GOT3 (cell line): ENCODE data around the gene BUB1.
"Not testable (repeated sequence)": the region's sequence is repeated elsewhere in the genome, so short reads cannot be mapped to it uniquely, and the experiment has no call there.

Experiments
- DNase-seq: peaks from one replicate; lab custom pipeline; 2025; ENCODE audit warnings: mixed read lengths; lab: John Stamatoyannopoulos, UW

The BUB1 gene

DNA sequence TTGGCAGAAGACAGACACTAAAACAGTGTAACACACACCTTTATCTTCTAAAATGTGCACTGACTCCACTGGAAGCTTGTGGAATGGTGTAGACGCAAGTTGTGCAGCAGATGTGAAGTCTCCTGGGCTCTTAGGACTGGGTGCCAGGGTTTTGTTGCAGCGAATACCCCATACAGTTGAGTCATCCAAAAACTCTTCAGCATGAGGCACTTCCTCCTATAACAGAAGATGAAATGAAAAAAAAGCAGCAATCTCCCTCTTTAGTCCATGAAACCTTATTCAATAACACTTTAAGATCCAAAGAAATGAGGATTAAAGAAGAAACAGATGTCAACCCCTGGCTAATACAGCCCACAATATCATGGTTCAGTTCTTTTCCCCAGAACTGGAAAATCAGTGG lies 22.2 kb downstream of the BUB1 start:
- no peak for DNase-seq

DNA sequence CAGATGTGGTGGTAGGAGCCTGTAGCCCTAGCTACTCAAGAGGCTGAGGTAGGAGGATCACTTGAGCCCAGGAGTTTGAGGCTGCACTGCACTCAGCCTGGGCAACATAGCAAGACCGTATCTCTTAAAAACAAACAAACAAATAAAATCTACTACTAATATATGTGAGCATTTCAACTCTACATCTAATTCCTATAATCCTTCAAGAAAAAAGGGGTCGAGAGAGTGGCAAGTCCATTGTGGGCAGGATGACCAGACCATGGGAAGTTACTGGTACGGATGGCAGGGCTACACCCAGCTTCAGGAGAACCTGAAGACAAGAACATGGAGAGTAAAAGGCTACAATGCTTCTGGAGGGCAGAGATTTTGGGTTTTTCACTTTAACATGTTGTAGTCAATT lies 24.0 kb downstream of the BUB1 start:
- DNase-seq: no peak

DNA sequence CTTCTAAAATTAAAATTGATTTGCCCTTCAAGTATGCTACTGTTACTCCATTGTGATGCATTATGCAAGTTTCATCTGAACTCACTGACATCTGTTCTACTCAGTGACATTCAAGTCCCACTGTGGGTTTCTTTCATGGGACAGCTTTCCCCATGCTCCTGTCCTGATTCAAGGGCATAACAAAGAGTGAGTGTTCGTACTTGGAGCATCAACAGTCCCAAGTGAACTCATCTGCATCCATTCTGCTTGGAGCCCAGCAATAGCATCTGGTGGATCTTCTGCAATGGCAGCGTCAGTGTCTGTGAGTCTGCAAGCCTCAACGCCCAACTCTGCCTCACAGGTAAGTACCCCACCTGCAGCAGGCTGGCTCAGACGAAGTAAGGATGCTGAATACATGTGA lies 27.5 kb downstream of the BUB1 start:
- no peak for DNase-seq

- no peak for DNase-seq
These were observed 30.1 kb downstream of the BUB1 start for GRCh38 chr2:110647777-110648176.

- no peak for DNase-seq
These were observed 32.2 kb downstream of the BUB1 start for GRCh38 chr2:110645616-110646015.

- no peak for DNase-seq
These were observed 33.5 kb downstream of the BUB1 start for GRCh38 chr2:110644357-110644756.

- no peak for DNase-seq
These were observed 35.5 kb downstream of the BUB1 start for GRCh38 chr2:110642360-110642759.

DNA sequence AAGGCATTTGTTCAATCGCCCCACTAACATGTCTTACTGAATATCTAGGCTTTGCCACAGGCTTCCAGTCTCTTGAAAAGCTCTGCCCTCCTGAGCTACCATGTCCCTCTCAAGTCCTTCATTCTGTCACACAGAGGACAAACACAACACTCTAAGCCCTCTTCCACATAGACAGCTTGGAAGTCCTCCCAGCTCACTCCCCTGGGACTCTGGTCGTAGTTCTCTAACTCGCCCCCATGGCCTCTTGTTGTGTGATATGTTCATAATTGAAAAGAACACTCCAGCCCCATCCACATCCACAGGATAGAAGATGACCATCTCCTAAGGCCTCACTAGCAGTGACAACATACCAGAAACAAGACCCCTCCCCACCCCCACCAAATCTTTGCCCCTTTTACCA lies 37.9 kb downstream of the BUB1 start:
- DNase-seq: no peak

DNA sequence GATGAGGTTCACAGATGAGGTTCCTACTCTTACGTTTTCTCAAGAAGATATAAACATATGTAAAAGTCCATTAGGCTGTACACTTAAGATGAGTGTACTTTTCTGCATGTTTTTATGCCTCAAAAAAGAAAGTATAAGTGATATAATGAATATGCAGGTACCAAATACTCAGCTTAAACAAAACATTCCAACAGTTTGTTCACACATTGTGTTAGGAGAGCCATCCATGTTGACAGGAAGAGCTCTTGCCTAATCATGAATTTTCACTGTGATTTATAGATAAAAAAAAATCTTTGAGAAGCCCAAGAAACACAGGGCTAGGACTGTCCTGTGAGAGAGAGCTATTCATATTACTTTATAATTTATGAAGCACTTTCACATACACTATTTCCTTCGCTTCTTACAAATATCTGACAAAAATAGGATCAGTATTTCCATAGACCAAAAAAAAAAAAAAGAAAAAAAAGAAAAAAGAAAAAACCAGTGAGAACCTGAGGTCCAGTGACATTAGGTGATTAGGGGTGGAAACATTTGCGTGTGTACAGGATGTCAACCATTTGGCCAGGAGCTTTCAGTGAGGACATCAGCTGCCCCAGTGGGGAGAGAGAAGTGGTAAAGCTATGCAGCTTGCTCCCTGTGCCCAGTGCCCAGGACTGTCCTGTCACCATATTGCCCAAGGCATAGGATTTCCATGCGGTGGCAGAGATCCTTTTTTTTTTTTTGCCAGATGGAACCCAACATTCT lies 38.7 kb downstream of the BUB1 start:
- DNase-seq: no peak

- DNase-seq: no peak
These were observed 39.9 kb downstream of the BUB1 start for GRCh38 chr2:110638004-110638403.

- DNase-seq: no peak
These were observed 40.8 kb downstream of the BUB1 start for GRCh38 chr2:110637093-110637492.

DNA sequence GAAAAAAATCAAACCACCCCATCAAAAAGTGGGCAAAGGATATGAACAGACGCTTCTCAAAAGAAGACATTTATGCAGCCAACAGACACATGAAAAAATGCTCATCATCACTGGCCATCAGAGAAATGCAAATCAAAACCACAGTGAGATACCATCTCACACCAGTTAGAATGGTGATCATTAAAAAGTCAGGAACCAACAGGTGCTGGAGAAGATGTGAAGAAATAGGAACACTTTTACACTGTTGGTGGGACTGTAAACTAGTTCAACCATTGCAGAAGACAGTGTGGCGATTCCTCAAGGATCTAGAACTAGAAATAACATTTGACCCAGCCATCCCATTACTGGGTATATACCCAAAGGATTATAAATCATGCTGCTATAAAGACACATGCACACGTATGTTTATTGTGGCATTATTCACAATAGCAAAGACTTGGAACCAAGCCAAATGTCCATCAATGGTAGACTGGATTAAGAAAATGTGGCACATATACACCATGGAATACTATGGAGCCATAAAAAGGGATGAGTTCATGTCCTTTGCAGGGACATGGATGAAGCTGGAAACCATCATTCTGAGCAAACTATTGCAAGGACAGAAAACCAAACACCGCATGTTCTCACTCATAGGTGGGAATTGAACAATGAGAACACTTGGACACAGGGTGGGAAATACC lies 41.8 kb downstream of the BUB1 start:
- DNase-seq: not testable (repeated sequence)

DNA sequence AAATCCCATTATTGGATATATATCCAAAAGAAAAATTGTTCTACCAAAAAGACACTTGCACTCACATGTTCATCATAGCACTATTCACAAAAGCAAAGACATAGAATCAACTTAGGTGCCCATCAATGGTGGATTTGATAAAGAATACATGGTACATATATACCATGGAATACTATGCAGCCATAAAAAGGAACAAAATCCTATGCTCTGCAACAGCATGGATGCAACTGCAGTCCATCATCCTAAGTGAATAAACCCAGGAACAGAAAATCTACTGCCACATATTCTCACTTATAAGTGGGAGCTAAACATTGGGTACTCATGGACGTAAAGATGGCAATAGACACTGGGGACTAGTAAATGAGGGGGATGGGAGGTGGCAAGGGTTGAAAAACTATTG lies 50.5 kb downstream of the BUB1 start:
- not testable (repeated sequence) for DNase-seq

DNA sequence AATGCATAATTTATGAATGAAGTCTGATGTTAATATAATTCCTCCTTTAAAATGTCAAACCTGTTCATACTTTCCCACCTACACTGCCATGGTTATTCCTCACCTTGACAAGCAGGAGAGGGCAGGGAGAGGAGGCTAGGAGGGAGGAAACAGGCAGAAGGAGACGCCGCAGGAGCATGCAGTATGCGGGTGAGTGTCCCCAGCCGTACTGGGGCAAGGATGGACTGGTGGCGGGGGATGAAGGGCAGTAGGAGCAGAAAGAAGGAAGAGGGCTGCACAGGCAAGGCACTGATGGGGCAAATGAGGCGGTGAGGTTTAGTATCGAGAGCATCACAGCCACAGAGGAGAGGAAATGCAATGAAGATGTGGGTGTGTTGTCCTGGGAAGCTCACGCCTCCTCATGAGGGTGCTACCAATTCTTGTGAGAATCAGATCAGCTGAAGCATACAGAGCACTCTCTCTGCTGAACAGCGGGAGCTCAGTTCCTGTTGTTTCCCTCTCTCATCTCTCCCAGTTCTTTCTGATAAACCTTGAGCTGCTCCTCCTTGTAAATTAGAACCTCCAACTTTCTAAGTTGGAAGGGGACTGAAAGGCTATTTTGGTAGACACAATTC lies 58.4 kb downstream of the BUB1 start:
- not testable (repeated sequence) for DNase-seq

- DNase-seq: not testable (repeated sequence)
These were observed 63.9 kb downstream of the BUB1 start for GRCh38 chr2:110613927-110614326.

- DNase-seq: not testable (repeated sequence)
These were observed 67.1 kb downstream of the BUB1 start for GRCh38 chr2:110610613-110611250.

- not testable (repeated sequence) for DNase-seq
These were observed 67.8 kb downstream of the BUB1 start for GRCh38 chr2:110609843-110610612.

DNA sequence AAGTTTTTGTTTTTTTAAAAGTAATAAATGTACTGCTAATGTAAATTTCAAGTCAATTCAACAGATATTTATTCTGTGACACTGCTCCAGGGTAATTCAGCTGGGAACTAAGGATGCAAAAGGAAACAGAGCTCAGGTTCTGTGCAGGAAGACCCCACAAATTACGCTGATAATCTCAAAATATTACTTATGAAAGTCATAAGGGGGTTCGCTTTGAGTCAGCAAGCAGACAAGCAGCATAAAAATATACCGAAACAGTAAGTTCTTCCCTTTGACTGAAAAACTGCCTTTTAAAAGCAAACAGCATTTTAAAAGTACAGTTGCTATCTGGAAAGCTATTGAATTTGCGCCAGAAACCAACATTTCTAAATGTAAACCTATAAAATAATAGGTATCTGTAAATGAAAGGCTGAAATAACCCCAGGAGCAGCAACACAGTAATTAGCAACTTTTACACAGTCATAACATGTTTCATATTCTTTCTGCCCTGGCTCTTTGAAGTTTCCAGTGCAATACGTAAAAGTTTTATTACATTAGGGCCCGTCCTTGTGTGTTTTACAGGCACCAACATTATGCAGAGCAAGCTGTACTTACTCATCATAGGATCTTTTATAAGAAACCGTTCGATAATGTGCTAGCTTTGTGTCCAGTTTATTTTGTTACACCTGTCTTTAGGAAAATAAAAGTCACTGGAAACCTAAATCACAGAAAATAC lies 68.9 kb downstream of the BUB1 start:
- DNase-seq: not testable (repeated sequence)

DNA sequence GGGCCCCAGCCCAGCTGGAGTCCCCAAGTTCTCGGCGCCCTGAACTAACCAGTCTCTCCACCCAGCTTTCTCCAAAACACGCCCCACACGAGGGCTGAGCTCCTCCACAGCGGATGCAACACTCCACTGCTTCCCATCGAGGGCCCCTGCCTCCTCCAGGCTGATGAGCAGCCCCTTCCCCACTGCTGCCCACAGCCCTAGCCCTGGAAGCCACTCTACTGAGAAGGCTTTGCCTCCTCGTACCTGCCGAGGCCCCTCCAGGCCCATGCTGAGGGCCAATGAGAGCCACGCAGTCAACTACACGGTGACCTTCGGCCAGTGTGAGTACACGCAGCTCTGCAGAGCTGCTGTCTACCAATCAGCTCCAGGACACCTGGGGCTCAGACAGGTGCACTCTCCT lies 72.8 kb downstream of the BUB1 start:
- DNase-seq: not testable (repeated sequence)

- not testable (repeated sequence) for DNase-seq
These were observed 73.8 kb downstream of the BUB1 start for GRCh38 chr2:110603917-110604591.

- not testable (repeated sequence) for DNase-seq
These were observed 75.7 kb downstream of the BUB1 start for GRCh38 chr2:110602139-110602538.
